GM19240 (cell line): ENCODE data around the gene ADM2.
"Not testable (repeated sequence)": the region's sequence is repeated elsewhere in the genome, so short reads cannot be mapped to it uniquely, and the experiment has no call there.

Experiments
- DNase-seq: peaks from one replicate; pipeline ENCODE4 v3.0.0; 2011; ENCODE audit warnings: low spot score; ENCODE audit not compliant: insufficient read length

Gene ADM2

DNA sequence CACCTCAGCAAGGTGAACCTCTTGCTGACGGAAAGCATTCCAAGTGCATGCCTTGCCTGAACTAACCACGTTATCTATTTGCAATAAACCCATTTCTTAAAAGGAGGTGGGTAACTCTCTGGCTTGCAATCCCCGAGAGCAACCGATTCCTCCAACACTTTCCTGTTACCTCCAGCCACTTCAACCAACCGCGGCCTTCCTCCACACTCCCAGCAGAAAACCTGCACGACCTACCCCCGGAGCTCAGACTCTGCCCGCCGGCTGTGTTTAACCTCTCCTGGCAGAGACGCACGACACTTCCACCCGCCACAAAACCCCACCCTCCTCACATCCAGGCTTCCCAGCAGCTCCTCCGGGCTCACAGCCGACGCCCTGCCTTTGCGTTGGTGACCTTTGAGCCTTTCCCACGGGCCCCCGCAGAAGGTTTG, 43.3 kb downstream of the ADM2 start:
- DNase-seq: no peak

DNA sequence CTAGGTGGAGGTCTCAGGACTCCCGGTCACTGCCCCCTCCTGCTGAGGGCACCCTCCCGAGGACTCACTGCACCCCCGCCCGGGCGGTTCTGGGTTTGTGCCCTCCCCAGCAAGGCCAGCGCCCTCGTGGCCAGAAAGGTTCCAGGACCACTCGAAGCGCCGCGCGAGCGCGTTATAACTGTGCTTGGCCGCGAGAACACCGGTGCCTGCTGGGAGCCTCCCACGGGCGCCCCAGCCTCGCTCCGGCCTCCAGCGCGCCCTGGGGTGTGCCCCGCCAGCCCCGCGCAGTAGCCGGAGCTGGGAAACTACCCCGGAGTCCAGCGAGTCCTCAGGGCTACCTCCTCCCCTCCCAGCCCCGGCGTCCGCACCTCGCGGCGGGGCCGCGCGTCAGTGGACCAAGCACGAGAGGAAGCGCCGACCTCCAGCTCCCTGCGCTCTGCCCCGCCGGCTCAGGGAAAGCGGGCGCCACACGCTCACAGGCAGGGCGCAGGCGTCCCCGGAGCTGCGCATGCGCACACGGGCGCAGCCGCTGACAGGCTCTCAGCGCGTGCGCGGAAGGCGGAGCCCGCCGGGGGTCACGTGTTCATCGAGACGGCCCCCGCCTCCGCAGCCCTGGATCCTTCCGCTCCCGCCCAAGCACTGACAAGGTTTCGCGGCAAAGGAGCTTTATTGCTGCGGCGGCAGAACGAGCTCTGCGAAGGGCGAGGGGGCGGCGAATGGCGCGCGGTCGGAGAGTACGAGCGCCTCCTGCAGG, 43.9 kb downstream of the ADM2 start, which contains the start of gene SCO2:
Gene SCO2, minus strand, starts transcription at position 495 of the 754 bp plus-strand sequence. CDS start 1,187 bp downstream, outside the sequence.
- DNase-seq: peak; percentile 93

DNA sequence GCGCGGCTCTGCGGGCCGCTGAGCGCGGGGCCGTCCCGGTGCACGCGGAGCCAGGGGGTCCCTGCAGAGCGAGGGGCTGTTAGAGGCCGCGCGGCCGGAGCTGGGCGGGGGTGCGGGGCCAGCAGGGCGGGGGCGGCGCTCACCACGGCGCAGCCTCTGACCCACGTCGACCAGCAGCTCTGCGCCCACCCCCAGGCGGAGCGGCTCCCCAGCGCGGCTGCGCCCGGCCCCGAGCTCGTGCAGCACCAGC, 44.4 kb downstream of the ADM2 start:
- no peak for DNase-seq

DNA sequence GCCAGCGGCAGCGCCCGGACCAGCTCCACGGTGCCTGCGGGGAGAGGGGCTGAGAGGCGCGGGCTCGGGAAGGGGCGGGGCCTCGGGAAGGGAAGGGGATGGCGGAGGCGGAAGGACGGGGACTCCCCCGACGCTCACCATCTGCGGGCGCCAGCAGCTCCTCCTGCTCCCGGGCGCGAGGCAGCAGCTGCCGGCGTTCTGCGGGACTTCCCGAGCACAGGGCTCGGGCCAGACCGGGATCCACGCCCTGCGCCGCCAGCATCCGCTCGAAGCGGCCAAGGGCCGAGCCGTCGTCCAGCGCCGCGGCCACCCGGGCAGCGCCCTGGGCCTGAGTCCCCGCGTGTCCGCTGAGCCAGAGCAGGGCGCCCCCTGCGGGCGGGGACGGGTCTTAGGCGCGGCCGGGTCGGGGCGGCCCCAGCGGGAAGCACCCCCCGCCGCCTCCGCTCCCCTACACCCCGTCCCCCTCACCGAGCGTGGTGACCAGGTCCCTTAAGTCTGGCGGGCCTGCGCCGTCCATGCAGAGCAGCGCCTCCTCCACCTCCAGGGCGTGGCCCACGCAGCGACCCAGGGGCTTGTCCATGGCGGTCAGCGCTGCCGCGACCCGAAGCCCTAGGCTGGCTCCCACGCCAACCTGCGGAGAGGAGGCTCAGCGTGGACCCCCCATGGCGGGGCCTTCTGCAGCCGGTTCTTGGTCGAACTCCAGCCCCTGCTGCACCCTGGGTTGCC, 44.9 kb downstream of the ADM2 start:
- no peak for DNase-seq

DNA sequence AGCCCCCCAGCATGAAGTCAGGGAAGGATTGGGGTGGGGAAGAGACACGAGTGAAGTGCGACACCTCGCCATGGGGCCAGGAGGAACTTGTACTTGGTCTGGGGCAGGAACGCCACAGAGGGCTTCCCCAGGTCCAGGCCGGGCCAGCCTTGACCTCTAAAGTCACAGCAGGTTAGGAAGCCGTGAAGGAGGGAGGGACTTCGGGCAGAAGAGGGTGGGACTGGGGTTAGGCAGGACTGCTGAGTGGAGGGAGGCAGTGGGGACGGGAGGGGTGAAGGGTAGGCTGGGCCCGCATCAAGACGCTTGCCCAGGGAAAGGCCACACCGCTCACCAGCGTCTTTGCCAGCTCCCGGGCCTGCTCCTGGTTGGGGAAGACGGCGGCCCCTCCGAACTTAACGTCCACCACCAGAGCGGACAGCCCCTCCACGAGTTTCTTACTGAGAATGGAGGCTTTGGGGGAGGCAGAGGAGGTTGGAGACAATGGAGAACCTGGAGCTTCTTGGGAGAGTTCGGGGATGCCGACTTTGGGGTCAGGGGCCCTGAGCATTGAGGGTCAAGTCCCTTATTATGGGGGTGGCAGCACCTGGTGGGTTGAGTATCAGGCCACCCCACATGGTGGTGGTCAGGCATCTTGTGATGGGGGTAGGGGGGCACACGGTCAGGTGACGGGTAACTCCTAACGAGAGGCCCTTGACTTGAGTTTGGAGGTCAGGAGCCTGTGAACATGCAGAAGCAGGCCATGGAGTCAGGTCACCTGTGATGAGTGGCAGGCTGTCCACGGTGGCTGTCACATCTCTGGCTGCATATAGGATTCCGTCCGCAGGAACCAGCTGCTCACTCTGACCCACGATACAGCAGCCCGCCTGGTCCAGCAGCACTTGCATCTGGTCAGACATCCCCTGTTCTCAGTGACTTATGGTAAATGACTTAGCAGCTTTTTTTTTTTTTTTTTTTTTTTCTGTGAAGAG, 45.8 kb downstream of the ADM2 start:
- DNase-seq: no peak

DNA sequence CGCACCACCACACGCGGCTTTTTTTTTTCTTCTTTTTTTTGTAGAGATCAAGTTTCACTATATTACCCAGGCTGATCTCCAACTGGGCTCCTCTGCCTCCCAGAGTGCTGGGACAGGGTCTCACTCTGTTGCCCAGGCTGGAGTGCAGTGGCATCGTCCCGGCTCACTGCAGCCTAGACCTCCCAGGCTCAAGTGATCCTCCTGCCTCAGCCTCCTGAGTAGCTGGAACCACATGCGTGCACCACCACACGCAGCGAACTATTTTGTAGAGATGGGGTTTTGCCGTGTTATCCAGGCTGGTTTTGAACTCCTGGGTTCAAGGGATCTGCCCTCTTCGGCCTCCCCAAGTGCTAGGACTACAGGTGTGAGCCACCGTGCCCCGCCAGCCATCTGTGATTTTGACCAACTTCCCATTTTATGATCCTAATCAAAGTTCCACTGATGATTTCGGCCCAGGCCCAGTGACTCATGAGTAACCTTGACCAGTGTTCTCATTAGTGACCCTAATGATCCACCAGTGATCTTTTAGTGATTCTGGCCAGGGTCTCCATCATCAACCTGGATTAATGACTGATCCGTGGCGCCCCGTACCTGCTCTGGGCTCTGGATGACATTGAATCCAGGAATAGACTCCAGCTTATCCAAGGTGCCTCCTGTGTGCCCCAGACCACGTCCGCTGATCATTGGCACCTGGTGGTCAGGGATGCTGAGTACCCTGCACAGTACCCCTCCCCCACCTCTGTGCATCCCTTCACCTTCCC, 46.8 kb downstream of the ADM2 start:
- no peak for DNase-seq

DNA sequence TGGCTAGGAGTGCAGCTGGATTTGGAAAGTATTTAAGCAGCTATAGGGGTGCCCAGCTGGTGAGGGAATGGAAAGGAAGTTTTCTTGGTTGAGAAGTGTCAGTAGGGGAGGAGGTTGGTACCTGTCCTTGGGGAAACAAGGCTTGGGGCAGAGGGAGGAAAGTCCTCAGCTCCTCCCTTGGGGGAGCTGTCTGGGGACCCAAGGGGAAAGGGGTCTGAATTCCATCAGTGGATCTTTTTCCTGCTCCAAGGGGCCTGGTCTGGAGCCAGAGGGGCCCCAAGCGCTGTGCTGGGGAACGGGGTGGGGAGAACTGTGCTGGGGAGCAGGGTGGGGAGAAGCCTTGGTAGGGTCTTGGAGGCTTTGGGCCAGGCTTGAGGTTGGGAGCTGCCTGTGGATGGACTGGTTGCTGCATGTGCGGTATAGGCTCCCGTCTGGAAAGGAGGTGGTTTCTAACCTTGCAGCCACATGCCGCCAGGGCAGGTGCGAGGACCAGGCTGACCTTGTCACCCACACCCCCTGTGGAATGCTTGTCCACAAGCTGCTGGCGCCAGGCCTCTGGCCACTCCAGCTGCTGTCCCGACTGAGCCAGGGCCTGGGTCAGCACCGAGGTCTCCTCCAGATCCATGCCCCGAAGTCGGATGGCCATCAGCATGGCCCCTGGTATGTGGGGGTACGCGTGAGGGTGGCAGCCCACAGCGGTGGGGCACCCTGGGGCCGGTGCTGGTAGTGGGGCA, 47.5 kb downstream of the ADM2 start:
- DNase-seq: no peak

DNA sequence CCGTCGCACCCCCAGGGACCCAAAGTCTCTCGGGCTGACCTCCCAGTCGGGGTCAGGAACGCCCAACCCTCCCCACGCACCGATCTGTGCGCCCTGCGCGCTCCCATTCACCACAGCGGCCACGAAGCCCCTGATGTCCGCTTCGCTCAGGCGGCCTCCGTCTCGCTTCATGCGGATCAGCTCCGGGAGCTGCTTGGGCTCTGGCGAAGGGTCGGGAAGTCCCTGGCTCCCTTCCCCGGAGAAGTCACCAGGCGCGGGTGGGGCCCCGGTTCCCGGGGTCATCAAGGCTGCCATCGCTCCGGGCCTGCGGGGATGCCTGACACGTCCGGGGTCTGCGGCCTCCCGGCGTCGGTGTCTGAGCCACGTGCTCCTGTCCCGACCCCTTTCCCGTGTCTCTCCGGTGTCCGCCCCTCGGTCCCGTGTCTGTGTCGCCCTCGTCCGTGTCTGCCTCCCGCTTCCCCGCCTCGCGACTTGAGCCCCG, 48.1 kb downstream of the ADM2 start:
- no peak for DNase-seq

DNA sequence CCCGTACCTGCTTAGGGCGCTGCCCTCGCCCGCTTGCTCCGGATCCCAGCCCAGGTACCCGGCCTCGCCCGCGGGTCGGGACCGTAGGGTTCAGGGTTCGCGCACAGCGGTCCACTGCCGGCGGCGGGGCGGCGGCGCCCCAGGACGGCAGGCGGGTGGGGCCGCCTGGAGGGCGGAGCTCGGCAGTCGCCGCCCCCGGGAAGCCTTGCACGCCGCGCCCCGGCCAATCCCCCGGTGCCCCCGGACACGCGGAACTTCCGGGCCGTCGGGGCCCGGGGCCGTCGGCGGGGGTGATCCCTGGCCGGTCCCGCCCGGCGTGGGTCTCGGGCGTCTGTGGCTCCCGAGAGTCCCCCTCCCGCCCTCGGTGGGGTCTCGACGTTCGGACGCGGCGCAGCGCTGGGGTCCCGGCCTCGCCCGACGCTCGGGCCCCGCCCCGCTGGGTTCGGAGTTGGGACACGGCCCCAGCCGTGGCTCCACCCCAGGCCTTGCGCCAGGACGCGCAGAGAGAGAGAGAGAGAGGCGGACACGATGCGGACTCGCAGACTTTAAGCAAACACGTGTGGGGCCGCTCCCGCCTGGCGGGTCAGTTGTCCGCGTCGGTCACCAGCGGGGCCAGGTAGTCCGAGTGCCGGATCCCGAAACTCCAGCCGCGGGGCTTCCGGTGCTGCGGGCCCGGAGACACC, 48.7 kb downstream of the ADM2 start, which contains the start of gene TYMP:
Gene TYMP, minus strand, starts transcription at position 116 of the 683 bp plus-strand sequence. CDS start 303 bp downstream, outside the sequence.
- DNase-seq: no peak

DNA sequence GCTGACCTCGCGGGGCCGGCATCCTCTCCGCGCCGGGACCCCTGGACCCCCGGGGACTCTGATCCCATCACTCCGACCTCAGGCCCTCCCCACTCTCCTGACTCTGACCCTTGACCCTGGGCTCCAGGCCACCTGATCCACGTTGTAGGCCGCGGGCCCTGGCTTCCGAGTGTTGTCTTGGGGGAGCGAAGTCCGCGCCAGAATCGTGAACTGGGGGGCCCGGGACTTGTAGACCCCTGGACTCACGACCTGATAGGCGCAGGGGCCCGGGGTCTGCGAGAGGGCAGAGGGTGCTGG, 49.2 kb downstream of the ADM2 start:
- DNase-seq: no peak

DNA sequence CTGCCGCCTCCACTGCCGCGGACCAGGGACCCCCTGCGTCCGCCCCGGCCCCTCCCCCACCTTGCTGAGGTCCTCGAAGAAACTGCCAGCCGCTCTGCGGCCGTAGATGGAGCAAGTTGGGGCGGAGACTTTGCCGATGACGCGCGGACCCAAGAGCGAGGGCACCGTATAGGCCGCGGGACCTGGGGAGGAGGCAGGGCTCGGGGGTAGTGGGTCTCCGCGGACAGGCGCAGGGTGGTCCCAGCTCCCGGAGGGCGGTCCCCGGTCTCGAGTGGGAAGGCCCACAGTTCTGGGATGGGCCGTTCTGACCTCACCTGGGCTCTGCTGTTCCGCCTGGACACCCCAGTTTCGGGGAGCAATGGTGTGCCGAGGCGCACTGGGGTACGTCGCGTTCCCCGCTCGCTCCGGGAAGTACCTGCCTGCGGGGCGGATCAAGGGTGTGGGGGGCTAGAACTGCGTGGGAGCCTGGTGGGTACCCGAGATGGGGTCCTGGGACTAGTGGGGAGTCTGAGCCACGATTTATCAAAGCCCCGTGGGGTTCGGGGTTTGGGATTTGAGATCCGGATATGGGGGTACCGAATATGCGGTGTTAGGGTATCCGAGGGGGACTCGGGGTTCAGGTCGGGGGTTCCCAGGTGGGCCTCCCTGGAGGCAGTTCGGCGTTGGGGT, 49.7 kb downstream of the ADM2 start:
- no peak for DNase-seq

DNA sequence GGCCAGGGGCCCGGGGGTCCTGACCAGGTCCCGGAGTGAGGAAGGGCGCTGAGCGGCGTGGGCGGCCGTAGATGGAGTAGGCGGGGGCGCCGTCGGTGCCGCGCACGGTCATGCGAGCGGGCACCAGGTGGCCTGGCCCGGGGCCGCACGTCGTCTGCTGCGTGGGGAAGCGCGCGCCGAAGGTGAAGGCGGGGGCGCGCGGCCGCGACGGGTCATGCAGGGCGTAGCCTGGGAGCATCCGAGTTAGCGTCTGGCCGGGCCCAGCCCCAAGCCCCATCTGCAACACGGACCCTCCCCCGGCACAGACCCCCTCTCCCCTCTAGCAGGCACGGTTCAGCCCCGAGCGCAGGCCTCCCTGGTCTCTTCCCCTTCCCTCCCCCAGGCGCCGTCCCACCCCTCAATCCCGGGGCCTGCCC, 50.2 kb downstream of the ADM2 start:
- DNase-seq: no peak

DNA sequence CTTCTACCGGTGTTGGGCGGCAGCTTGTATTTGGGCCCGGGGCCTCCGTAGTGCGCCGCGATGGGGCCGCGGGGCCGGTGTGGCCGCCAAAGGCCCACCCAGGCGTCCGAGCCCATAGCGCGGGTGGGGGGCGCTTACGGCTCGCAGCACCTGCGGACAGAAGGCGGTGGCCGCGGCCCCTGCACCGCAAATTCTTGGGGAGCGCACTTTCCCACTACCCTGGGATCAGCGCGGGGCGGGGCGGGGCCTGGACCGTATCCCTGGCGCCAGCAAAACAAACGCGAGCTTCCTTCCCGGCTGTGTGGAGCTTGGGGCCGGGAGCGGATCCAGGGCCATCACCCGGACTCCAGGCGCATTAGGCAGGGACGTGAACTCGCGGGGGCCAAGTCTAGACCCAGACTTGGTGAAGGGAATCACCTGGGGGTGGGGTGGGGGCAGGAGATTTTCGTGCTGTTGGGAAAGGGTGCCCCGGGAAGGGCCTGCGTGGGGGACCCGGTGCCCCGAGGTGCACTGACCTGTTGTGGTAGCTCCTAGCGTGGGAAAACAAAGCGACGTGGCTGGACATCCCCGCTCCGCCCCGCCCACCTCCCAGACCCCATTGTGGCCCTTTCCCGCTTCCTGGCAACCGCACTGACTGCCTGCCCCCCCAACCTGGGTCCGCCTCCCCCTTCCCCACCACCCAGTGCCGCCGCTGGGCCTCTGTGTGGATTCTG, 50.8 kb downstream of the ADM2 start:
- no peak for DNase-seq

DNA sequence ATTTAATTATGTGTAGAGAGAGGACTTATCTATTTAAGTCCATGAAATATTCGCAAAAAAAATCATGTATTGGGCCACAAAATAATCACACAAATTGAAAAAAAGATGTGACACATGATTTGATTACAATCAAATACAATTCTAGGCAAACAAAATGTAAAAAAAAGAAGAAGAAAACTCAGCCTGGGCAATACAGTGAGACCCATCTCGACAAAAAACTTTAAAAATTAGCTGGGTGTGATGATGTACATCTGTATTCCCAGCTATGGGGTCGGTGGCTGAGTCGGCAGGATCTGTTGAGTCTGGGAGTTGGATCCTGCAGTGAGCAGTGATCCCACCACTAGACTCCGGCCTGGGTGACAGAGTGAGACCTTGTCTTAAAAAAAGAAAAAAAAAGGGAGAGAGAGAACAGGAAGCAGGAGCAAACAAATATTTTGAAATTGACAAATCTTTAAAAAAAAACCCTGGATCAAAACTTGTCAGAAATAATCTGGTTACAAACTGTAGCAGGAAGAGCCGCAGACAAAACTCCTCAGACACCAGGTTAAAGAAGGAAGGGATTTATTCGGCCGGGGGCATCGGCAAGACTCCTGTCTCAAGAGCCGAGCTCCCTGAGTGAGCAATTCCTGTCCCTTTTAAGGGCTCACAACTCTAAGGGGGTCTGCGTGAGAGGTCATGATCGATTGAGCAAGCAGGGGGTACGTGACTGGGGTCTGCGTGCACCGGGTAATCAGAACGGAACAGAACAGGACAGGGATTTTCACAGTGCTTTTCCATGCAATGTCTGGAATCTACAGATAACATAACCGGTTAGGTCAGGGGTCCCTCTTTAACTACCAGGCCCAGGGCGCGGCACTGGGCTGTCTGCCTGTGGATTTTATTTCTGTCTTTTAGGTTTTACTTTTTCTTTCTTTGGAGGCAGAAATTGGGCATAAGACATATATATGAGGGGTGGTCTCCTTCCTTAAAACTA, 51.8 kb downstream of the ADM2 start:
- no peak for DNase-seq

DNA sequence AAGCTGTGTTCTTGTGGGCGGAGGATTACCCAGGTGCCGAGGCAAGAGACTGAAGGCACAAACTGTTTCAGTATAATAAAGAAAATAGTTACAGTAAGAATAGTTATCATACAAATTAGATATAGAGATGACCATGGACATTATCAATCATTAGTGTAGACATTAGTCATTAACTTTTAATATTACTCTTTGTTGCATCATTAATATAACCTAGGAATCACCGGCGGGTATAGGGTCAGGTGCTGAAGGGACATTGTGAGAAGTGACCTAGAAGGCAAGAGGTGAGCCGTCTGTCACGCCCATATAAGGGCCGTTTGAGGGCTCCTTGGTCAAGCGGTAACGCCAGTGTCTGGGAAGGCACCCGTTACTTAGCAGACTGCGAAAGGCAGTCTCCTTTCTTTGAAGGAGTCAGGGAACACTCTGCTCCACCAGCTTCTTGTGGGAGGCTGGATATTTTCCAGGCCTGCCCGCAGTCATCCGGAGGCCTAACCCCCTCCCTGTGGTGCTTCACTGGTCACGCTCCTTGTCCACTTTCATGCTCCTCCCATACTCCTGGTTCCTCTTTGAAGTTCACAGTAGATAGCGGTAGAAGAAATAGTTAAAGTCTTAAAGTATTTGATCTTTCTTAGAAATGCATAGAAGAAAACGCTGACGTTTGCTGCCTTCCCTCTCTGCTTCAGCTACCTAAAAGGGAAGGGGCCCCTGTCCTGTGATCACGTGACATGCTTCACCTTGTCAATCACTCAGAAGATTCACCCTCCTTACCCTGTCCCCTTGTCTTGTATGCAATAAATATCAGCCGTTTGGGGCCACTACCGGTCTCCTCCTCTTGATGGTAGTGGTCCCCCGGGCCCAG, 52.7 kb downstream of the ADM2 start:
- not testable (repeated sequence) for DNase-seq

DNA sequence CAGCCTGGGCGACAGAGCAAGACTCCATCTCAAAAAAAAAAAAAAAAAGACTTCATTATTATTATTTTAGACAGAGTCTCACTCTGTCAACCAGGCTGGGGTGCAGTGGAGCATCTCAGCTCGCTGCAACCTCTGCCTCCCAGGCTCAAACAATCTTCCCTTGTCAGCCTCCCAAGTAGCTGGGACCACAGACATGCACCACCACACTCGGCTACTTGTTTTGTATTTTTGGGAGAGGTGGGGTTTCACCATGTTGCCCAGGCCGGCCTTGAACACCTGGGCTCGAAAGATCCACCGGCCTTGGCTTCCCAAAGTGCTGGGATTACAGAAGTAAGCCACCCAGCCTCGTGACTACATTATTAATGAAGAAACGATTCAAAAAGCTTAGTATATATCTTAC, 53.8 kb downstream of the ADM2 start:
- DNase-seq: no peak
